SU-DHL-6 (cell line): Measurements from ENCODE around the gene TFEB.

Experiments used
- EZH2phosphoT487 ChIP-seq: fragments of 200-600 bp; sonication (generic), shearing (Covaris generic); conservative IDR thresholded peaks from 2 replicates; pipeline ENCODE4 v1.6.1; 2018; ENCODE audit warnings: mild to moderate bottlenecking, antibody characterized with exemption, low read length, moderate library complexity, mixed read lengths
- TF ChIP-seq, protein P1 (sequence below): fragments of 200-600 bp; sonication (generic); IDR thresholded peaks from one replicate; pipeline ENCODE4 v1.5.1; 2017; ENCODE audit warnings: antibody characterized with exemption, mild to moderate bottlenecking, low read length, moderate library complexity; ENCODE audit not compliant: insufficient read depth, poor library complexity, severe bottlenecking

GRCh38 chr6:41675176-41675775 lies 60.1 kb downstream of the TFEB start:
- TF ChIP-seq, protein P1, sequence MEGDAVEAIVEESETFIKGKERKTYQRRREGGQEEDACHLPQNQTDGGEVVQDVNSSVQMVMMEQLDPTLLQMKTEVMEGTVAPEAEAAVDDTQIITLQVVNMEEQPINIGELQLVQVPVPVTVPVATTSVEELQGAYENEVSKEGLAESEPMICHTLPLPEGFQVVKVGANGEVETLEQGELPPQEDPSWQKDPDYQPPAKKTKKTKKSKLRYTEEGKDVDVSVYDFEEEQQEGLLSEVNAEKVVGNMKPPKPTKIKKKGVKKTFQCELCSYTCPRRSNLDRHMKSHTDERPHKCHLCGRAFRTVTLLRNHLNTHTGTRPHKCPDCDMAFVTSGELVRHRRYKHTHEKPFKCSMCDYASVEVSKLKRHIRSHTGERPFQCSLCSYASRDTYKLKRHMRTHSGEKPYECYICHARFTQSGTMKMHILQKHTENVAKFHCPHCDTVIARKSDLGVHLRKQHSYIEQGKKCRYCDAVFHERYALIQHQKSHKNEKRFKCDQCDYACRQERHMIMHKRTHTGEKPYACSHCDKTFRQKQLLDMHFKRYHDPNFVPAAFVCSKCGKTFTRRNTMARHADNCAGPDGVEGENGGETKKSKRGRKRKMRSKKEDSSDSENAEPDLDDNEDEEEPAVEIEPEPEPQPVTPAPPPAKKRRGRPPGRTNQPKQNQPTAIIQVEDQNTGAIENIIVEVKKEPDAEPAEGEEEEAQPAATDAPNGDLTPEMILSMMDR: no peak
- TF ChIP-seq EZH2phosphoT487: no peak
